ENCODE results near the gene REEP1.

The REEP1 gene

GRCh38 chr2:86292571-86293515 lies 44.6 kb downstream of the REEP1 start:
- DNase-seq (ENCODE audit: low read depth) = no peak
- TF ChIP-seq CTCF (IDR thresholded peaks at IDR 0.05; ENCODE audit: low read depth, low read length, missing control alignments) = no peak
- H3K4me3 ChIP-seq (ENCODE audit: low read depth, low read length) = no peak overlapping the region
- in situ Hi-C loops (cut with HindIII; ENCODE audit: low sequenced_read_pairs) = no loop called here

- no peak for DNase-seq (ENCODE audit: low read depth)
- in situ Hi-C loops (cut with HindIII; ENCODE audit: low sequenced_read_pairs) = no loop called here
- no peak overlapping the region for H3K4me3 ChIP-seq (ENCODE audit: low read depth, low read length)
- no peak for TF ChIP-seq CTCF (IDR thresholded peaks at IDR 0.05; ENCODE audit: low read depth, low read length, missing control alignments)
Observed at GRCh38 chr2:86291328-86291662, 46.1 kb downstream of the REEP1 start.

- DNase-seq (ENCODE audit: low read depth) = no peak
- H3K4me3 ChIP-seq (ENCODE audit: low read depth, low read length) = no peak overlapping the region
- in situ Hi-C loops (cut with HindIII; ENCODE audit: low sequenced_read_pairs) = no loop called here
- TF ChIP-seq CTCF (IDR thresholded peaks at IDR 0.05; ENCODE audit: low read depth, low read length, missing control alignments) = no peak
Observed at GRCh38 chr2:86290596-86291327, 46.7 kb downstream of the REEP1 start.

GRCh38 chr2:86286516-86286915 lies 50.9 kb downstream of the REEP1 start:
- DNase-seq (ENCODE audit: low read depth) = no peak

GRCh38 chr2:86285981-86286380 lies 51.4 kb downstream of the REEP1 start:
- TF ChIP-seq CTCF (IDR thresholded peaks at IDR 0.05; ENCODE audit: low read depth, low read length, missing control alignments) = no peak
- DNase-seq (ENCODE audit: low read depth) = no peak
- no peak overlapping the region for H3K4me3 ChIP-seq (ENCODE audit: low read depth, low read length)
- in situ Hi-C loops (cut with HindIII; ENCODE audit: low sequenced_read_pairs) = no loop called here

More at GRCh38 chr2:86286516-86286915, 50.9 kb downstream of the REEP1 start:
- in situ Hi-C loops (cut with HindIII; ENCODE audit: low sequenced_read_pairs) = no loop called here
- TF ChIP-seq CTCF (IDR thresholded peaks at IDR 0.05; ENCODE audit: low read depth, low read length, missing control alignments) = no peak
- H3K4me3 ChIP-seq (ENCODE audit: low read depth, low read length) = no peak overlapping the region

- in situ Hi-C loops (cut with HindIII; ENCODE audit: low sequenced_read_pairs) = no loop called here
- TF ChIP-seq CTCF (IDR thresholded peaks at IDR 0.05; ENCODE audit: low read depth, low read length, missing control alignments) = no peak
- H3K4me3 ChIP-seq (ENCODE audit: low read depth, low read length) = no peak overlapping the region
- no peak for DNase-seq (ENCODE audit: low read depth)
Observed at GRCh38 chr2:86285571-86285970, 51.9 kb downstream of the REEP1 start.
